ENCODE results near the gene TRAK1.

- TF ChIP-seq CTCF (IDR thresholded peaks at IDR 0.05; ENCODE audit: low read depth, low read length) (no peak), EZH2phosphoT487 (IDR thresholded peaks at IDR 0.05; ENCODE audit: low read depth) (no peak)
These were observed 125.1 kb downstream of the TRAK1 start for GRCh38 chr3:42216302-42216701.

Data from OCI-LY3 (cell line).